Calu3 (cell line): ENCODE data around the gene SYNE2. TPM values are rescaled to one million over a fixed set of nuclear protein-coding genes. Genes with fewer than 3 reads are reported as not detected.

Source experiments
- BruUV-seq: library from RNA; stranded (reverse); fragments of 400-500 nt; replicated peaks from 2 replicates; lab custom pipeline; 2021; lab: Mats Ljungman, UMichigan
- CTCF ChIA-PET: fragments of 300-600 bp; sonication (Branson Sonifier 250); formaldehyde crosslinking; loops from one replicate; lab custom pipeline; 2022; ENCODE audit warnings: antibody characterized with exemption; lab: Charles Lee
- DNase-seq: peaks from one replicate; pipeline ENCODE4 v3.0.0; 2022
- H3K27ac Mint-ChIP-seq: one replicate; pipeline ENCODE4 v1.8.0; 2022; ENCODE audit warnings: mixed read lengths; ENCODE audit not compliant: unreplicated experiment
- H3K27me3 Mint-ChIP-seq: one replicate; pipeline ENCODE4 v1.8.0; 2022; ENCODE audit warnings: mixed read lengths; ENCODE audit not compliant: unreplicated experiment
- H3K36me3 Mint-ChIP-seq: one replicate; pipeline ENCODE4 v1.8.0; 2022; ENCODE audit warnings: mild to moderate bottlenecking, moderate library complexity, mixed read lengths; ENCODE audit not compliant: insufficient read depth, unreplicated experiment
- H3K4me1 Mint-ChIP-seq: one replicate; pipeline ENCODE4 v1.8.0; 2022; ENCODE audit warnings: mild to moderate bottlenecking, low read depth, mixed read lengths; ENCODE audit not compliant: unreplicated experiment
- H3K4me3 Mint-ChIP-seq: one replicate; pipeline ENCODE4 v1.8.0; 2022; ENCODE audit warnings: mild to moderate bottlenecking, low read depth, moderate library complexity, mixed read lengths; ENCODE audit not compliant: unreplicated experiment
- H3K9me3 Mint-ChIP-seq: one replicate; pipeline ENCODE4 v1.8.0; 2022; ENCODE audit warnings: low read depth, mixed read lengths; ENCODE audit not compliant: unreplicated experiment
- intact Hi-C: fragments of 100-400 bp; cut with micrococcal nuclease; formaldehyde crosslinking; loops from one replicate; pipeline ENCODE4 v1.10.0; 2022; ENCODE audit not compliant: unreplicated experiment
- total RNA-seq: library from RNA; stranded (reverse); gene quantifications from 2 replicates; pipeline ENCODE4 v1.2.3, GENCODE V29; 2022
- TF ChIP-seq, protein P1 (sequence below): fragments of 200-600 bp; IDR thresholded peaks from one replicate; pipeline ENCODE4 v1.8.0; 2022; ENCODE audit warnings: antibody characterized with exemption; ENCODE audit not compliant: unreplicated experiment

The SYNE2 gene
- total RNA-seq, 1 experiment from 2014 or later: 171 TPM

DNA sequence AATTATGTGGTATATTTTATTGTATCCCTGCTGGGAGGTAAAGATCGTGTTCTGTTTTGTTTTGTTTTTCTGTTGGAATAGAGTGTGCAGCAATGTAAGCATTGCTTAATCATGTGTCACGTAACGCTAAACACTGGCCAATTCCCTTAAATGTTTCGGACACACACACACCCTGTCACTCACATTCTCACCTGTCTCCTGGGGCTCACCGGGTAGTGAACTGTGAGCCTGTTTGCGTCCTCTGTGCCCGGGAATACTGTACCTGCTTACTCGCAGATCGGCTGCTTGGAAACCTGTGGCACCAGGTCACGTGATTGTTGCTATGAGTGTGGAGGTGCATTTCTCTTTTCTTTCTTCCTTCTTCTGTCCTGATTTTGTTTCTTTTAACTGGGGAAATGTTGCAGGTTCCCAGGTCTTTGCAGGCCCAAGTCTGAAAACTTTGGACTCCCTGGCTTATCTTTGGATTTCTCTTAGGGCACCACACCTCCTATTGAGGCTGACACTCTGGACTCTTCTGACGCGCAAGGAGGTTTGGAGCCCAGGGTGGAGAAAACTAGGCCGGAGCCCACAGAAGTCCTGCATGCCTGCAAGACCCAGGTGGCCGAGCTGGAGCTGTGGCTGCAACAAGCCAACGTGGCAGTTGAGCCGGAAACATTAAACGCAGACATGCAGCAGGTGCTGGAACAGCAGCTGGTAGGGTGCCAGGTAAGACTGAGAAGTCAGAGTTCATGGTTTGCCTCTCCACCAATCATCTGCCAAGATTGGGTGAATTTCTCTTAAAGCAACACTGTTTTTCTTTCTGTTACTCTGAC, 260.3 kb downstream of the SYNE2 start:
- DNase-seq: no peak
- TF ChIP-seq, protein P1, sequence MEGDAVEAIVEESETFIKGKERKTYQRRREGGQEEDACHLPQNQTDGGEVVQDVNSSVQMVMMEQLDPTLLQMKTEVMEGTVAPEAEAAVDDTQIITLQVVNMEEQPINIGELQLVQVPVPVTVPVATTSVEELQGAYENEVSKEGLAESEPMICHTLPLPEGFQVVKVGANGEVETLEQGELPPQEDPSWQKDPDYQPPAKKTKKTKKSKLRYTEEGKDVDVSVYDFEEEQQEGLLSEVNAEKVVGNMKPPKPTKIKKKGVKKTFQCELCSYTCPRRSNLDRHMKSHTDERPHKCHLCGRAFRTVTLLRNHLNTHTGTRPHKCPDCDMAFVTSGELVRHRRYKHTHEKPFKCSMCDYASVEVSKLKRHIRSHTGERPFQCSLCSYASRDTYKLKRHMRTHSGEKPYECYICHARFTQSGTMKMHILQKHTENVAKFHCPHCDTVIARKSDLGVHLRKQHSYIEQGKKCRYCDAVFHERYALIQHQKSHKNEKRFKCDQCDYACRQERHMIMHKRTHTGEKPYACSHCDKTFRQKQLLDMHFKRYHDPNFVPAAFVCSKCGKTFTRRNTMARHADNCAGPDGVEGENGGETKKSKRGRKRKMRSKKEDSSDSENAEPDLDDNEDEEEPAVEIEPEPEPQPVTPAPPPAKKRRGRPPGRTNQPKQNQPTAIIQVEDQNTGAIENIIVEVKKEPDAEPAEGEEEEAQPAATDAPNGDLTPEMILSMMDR: no peak
- Mint-ChIP-seq H3K36me3 (peaks cover 26% of the 10 kb centered on the region), H3K27me3 (no peaks in the 10 kb centered on the region), H3K4me3 (no peak overlapping the region), H3K27ac (no peak overlapping the region), H3K9me3 (no peaks in the 10 kb centered on the region), H3K4me1 (peaks cover 13% of the 10 kb centered on the region)
- intact Hi-C loops: loop anchor here (5.0 kb wide), 1 partner anchor 51 kb away; no protein-coding TSS in a partner anchor
- BruUV-seq: no TSS peak
- CTCF ChIA-PET: no interaction called here

DNA sequence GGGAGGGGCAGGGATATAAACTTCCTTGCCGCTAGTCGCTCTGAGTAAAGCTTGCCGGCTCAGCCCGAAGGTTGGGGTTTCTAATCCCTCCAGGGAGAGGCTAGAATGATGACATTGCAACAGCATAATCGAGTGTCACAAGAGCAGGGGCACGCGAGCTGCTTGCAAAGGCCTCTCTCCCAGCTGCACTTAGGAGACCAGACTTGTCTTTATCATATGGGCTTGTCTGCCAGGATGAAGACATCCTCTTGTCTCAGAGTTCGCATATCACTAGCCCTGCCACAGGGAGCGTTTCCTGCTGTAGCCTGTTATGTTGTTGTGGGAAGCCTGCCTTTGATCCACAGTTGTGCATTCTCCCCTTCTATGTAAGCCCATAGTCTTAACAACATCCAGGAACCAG, 261.4 kb downstream of the SYNE2 start:
- TF ChIP-seq, protein P1: no peak
- intact Hi-C loops: loop anchor here (5.0 kb wide), 1 partner anchor 52 kb away; no protein-coding TSS in a partner anchor
- Mint-ChIP-seq H3K4me1 (peaks cover 11% of the 10 kb centered on the region), H3K4me3 (no peak overlapping the region), H3K27ac (no peak overlapping the region), H3K27me3 (no peaks in the 10 kb centered on the region), H3K36me3 (peaks cover 33% of the 10 kb centered on the region), H3K9me3 (no peaks in the 10 kb centered on the region)
- no TSS peak for BruUV-seq
- DNase-seq: no peak
- CTCF ChIA-PET: no interaction called here

DNA sequence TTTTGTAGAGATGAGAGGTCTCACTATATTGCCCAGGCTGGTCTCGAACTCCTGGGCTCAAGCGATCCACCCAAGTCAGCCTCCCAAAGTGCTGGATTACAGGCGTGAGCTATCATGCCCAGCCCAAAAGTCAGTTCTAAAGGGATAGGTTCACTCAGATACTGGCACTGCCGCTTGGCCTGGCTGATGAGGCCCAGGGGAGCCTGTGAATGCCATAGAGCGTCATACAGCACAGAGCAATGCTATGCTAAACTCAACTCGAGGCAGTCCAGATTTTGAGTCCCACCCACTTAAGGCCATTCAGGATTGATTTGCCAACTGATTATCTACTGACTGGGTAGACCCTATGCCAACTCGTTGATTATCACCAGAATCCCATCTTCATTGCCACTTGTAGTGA, 262.0 kb downstream of the SYNE2 start:
- H3K27ac Mint-ChIP-seq: no peak overlapping the region
- CTCF ChIA-PET: no interaction called here
- BruUV-seq: no TSS peak
- TF ChIP-seq, protein P1: no peak
- no peaks in the 10 kb centered on the region for H3K27me3 Mint-ChIP-seq
- peaks cover 5% of the 10 kb centered on the region for H3K4me1 Mint-ChIP-seq
- no peak overlapping the region for H3K4me3 Mint-ChIP-seq
- peaks cover 30% of the 10 kb centered on the region for H3K36me3 Mint-ChIP-seq
- no peak for DNase-seq
- H3K9me3 Mint-ChIP-seq: no peaks in the 10 kb centered on the region
- intact Hi-C loops: loop anchor here (5.0 kb wide), 1 partner anchor 52 kb away; no protein-coding TSS in a partner anchor

DNA sequence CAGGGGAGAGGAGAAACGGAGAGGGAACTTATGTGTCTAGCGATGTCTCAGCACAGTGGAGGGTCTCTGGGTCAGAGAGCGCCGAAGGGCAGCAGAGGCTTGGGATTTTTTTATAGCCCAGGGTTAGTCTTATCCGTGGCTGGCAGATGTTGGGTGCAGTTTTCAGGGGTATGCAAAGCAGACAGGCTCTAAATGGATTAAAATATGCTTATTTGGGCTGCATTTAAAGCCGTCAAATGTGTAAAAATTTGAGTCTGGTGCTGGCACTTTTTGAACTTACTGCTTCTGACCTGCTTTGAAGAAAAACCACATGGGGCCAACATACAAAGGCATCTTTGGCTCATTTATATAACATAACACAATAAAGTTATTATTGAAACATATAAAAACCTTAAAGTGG, 262.6 kb downstream of the SYNE2 start:
- Mint-ChIP-seq H3K27me3 (no peaks in the 10 kb centered on the region), H3K9me3 (no peaks in the 10 kb centered on the region), H3K4me1 (no peaks in the 10 kb centered on the region), H3K36me3 (peaks cover 28% of the 10 kb centered on the region), H3K4me3 (no peak overlapping the region), H3K27ac (no peak overlapping the region)
- CTCF ChIA-PET: no interaction called here
- TF ChIP-seq, protein P1: no peak
- intact Hi-C loops: no loop called here
- no peak for DNase-seq
- BruUV-seq: no TSS peak
